MM.1S (cell line): ENCODE measurements around the gene TMEM79.

Experiments used
- EZH2 ChIP-seq: fragments of 300-600 bp; sonication (generic); optimal IDR thresholded peaks from 2 replicates; pipeline ENCODE3; 2017; ENCODE audit warnings: low read depth, mild to moderate bottlenecking, antibody characterized with exemption, low read length, mixed read lengths
- TF ChIP-seq, protein P1 (sequence below): fragments of 300-600 bp; sonication (generic); IDR thresholded peaks from 2 replicates; pipeline ENCODE4 v1.5.1; 2016; ENCODE audit warnings: antibody characterized with exemption, low read length, mixed read lengths

DNA sequence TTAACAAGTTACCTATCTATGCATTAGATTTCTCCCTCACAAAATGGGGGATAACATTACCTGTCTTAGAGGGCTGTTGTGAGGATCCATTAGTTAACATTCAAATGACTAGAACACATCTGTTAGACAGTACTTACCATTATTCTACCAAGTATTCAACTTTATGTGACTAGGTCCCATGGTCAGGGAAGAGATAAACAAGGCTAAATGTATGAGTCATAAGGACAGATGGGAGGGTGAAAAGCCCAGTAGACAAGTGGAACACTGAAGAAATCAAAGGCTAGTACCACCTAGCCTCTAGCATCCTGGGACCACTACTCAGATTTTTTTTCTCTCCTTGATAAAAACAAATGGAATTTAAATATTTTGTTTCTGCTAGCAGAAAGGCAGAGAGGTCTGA lies 24.0 kb downstream of the TMEM79 start:
- TF ChIP-seq, protein P1, sequence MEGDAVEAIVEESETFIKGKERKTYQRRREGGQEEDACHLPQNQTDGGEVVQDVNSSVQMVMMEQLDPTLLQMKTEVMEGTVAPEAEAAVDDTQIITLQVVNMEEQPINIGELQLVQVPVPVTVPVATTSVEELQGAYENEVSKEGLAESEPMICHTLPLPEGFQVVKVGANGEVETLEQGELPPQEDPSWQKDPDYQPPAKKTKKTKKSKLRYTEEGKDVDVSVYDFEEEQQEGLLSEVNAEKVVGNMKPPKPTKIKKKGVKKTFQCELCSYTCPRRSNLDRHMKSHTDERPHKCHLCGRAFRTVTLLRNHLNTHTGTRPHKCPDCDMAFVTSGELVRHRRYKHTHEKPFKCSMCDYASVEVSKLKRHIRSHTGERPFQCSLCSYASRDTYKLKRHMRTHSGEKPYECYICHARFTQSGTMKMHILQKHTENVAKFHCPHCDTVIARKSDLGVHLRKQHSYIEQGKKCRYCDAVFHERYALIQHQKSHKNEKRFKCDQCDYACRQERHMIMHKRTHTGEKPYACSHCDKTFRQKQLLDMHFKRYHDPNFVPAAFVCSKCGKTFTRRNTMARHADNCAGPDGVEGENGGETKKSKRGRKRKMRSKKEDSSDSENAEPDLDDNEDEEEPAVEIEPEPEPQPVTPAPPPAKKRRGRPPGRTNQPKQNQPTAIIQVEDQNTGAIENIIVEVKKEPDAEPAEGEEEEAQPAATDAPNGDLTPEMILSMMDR: no peak
- TF ChIP-seq EZH2: no peak
